Activated T-cell treated with anti-CD3 and anti-CD28 coated beads, Interleukin-2, amount 50 U/mL, for 4 hours (primary cell): ENCODE measurements around the gene EML3. TPM values are rescaled to one million over a fixed set of nuclear protein-coding genes. Genes with fewer than 3 reads are reported as not detected.

Experiments
- ATAC-seq, 2 donors: fragments of 200-7000 bp; cut with Tn5 transposase; one replicate each; pipeline ENCODE4 v1.10.0; 2021
- DNase-seq: peaks from one replicate; pipeline ENCODE4 v3.0.0-alpha.2; 2020
- H3K27me3 Mint-ChIP-seq: one replicate; pipeline ENCODE4 v1.8.0; 2021; ENCODE audit warnings: low read depth, mixed read lengths
- H3K36me3 Mint-ChIP-seq: one replicate; pipeline ENCODE4 v1.8.0; 2022; ENCODE audit warnings: mixed read lengths; ENCODE audit not compliant: insufficient read depth
- H3K4me1 Mint-ChIP-seq: one replicate; pipeline ENCODE4 v1.8.0; 2021; ENCODE audit warnings: low read depth, mixed read lengths
- H3K4me3 Mint-ChIP-seq: one replicate; pipeline ENCODE4 v1.8.0; 2021; ENCODE audit warnings: mild to moderate bottlenecking, moderate library complexity, mixed read lengths
- H3K9me3 Mint-ChIP-seq: one replicate; pipeline ENCODE4 v1.8.0; 2021; ENCODE audit warnings: mixed read lengths
- total RNA-seq, 3 donors: library from RNA; stranded (reverse); gene quantifications; one replicate each; pipeline ENCODE4 v1.2.1, GENCODE V29; 2021

Gene EML3
- total RNA-seq, 3 donors from 2014 or later, result 145 to 160 (median 155) TPM

DNA sequence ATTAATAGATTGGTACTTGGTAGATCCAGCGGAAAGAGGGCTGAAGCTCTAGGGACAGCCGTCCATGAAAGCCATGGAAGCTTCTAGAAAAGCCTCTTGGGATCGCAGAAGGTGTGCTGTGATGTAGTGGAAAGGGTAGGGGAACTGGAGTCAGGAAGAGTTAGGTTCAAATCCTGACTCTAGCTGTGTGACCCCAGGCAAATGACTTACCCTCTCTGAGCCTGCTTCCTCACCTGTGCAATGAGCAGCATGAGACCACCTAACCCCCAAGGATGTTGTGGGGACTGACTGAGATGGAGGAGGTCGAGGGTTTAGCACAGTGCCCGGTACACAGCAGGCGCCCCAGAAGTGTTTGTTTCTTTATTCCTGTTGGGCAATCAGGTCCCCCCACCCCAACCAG, 2.2 kb downstream of the EML3 start:
- Mint-ChIP-seq H3K4me1 (peaks cover 49% of the 10 kb centered on the region), H3K36me3 (peaks cover 16% of the 10 kb centered on the region)

DNA sequence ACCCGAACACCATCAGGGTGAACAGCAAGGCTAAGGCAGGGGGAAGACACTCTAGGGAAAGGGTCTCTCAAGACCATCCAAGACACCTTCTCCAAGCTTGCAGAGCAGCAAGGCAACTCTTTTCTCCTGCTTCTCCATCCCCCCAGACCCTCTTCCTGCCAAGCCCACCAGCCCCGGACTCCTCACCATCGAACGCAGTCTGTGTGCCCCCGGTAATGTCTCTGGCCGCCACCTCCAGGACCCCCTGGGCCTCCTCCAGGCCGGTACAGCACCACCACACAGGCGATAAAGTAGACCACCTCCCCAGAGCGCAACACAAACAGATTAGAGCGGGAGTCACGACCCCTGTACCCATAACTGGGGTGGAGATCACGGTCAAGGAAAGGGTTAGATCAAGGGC, 3.8 kb downstream of the EML3 start:
- peaks cover 19% of the 10 kb centered on the region for H3K36me3 Mint-ChIP-seq
- ATAC-seq, result no peak
- H3K4me3 Mint-ChIP-seq, result no peak overlapping the region
- no peak for DNase-seq
- H3K4me1 Mint-ChIP-seq, result peaks cover 39% of the 10 kb centered on the region
- no peaks in the 10 kb centered on the region for H3K9me3 Mint-ChIP-seq
- no peaks in the 10 kb centered on the region for H3K27me3 Mint-ChIP-seq

More for the DNA sequence above, 2.2 kb downstream of the EML3 start:
- no peak for DNase-seq
- Mint-ChIP-seq H3K27me3 (no peaks in the 10 kb centered on the region), H3K9me3 (no peaks in the 10 kb centered on the region), H3K4me3 (peak overlapping the region; percentile 96)
- no peak for ATAC-seq

DNA sequence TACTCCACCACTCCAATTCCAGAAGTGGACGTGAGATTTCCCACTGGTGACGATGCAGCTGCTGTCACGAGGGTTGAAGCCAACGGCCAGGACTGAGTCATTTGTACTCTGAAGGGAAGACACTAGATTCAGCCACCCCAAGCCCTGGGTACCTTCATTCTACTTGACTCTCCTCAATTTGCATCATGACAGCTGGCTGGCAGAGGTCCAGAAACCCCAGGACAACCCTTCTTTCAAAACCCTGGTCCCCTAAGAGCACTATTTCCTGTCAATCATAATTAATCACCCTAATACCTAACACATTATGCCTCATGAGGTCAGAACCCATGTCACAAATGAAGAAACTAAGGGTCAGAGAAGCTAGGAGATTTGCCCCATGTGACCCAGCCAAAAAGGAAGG, 4.9 kb downstream of the EML3 start:
- ATAC-seq (no peak), DNase-seq (no peak)
- no peak overlapping the region for H3K4me3 Mint-ChIP-seq
- H3K9me3 Mint-ChIP-seq, result no peaks in the 10 kb centered on the region
- peaks cover 45% of the 10 kb centered on the region for H3K4me1 Mint-ChIP-seq
- peaks cover 25% of the 10 kb centered on the region for H3K36me3 Mint-ChIP-seq
- no peaks in the 10 kb centered on the region for H3K27me3 Mint-ChIP-seq

DNA sequence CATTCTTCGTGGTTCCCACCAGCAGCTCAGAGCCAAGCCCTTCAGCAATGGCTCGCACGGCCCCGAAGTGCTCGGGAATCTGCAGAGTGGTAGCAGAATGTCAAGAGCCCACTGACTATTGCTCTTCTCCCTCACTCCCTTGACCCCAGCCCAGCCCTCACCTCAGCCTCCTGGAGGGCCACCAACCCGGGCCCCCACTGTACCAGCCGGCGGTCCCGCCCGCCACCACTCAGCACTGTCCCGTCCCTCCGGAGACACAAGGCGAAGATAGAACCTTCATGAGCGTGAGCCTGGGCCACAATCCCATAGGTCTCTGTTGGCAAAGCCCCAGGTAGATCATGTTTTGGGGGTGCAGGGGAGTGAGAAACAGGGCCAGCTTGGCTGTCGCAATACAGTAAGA, 6.7 kb downstream of the EML3 start:
- Mint-ChIP-seq H3K9me3 (no peaks in the 10 kb centered on the region), H3K27me3 (no peaks in the 10 kb centered on the region), H3K4me1 (peaks cover 39% of the 10 kb centered on the region), H3K36me3 (peaks cover 29% of the 10 kb centered on the region), H3K4me3 (no peak overlapping the region)
- no peak for DNase-seq
- no peak for ATAC-seq

DNA sequence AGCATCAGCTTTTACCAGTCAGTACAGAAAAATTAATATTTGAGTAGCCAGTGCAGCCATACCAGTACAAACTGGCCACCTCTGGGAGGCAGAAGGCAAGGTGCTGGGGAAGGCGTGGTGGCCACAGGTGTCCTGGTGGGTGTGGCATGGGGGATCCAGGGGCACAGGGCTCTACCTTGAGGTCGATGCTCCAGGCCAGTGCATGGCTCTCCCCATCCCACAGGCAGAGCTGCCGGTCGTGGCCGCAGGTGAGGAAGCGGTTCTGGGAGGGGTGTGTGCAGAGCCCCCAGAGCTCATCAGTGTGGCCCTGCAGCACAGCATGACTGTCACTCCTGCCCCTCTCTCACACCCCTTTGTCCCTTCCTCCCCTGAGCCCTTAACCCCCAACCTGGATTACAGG, 7.1 kb downstream of the EML3 start:
- Mint-ChIP-seq H3K9me3 (no peaks in the 10 kb centered on the region), H3K4me3 (no peak overlapping the region), H3K4me1 (peaks cover 36% of the 10 kb centered on the region), H3K36me3 (peaks cover 33% of the 10 kb centered on the region), H3K27me3 (no peaks in the 10 kb centered on the region)
- ATAC-seq (no peak), DNase-seq (no peak)

DNA sequence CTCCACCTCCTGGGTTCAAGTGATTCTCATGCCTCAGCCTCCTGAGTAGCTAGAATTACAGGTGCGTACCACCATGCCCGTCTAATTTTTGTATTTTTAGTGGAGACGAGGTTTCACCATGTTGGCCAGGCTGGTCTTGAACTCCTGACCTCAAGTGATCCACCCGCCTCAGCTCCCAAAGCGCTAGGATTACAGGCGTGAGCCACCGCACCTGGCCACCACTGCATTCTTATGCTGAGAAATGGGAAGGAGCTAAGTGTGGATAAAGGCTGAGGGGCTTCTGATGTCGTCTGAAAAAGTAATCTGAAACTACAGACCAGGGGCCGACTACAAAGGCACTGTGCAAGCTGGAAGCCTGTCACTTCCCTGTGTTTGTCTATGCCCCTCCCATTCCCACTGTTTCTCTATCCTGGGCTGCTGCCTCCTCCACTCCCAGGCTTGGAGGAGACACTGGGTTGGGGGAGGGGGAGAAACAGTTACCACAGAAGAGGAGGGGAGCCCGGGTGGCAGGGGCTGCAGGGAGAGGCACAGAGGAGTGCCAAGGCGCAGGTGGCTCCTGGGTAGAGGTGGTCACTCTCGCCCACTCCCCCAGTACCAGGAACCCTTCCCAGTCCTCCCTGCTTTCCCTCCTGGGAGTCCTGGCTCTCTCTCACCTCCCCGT, 8.0 kb downstream of the EML3 start:
- no peaks in the 10 kb centered on the region for H3K27me3 Mint-ChIP-seq
- peaks cover 41% of the 10 kb centered on the region for H3K36me3 Mint-ChIP-seq
- DNase-seq (no peak), ATAC-seq (no peak)
- no peaks in the 10 kb centered on the region for H3K9me3 Mint-ChIP-seq
- H3K4me1 Mint-ChIP-seq, result peaks cover 38% of the 10 kb centered on the region
- no peak overlapping the region for H3K4me3 Mint-ChIP-seq

DNA sequence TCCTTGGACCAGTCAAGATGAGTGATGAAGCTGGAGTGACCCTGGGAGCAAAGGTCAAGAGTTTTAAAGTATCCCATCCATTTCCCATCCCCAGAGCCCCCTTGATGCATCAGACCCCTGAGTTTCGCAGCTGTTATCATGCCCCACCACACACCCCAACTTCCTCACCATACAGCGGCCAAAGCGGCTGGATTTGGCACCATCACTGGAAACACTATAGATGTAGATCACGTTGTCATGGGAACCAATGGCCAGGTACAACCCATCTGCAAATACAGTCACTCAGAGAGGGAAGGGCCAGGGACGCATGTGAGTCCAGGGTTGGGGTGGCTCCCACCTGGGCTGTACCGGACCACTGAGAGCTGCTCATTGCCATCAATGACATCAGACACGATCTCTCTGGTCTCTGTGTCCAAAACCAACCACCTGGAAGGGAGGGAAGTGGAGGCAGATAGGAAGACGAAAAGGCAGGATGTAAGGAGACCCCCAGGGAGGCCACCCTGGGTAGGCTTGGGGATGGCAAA, 8.7 kb downstream of the EML3 start:
- Mint-ChIP-seq H3K4me3 (peak overlapping the region; percentile 73), H3K4me1 (peaks cover 43% of the 10 kb centered on the region), H3K36me3 (peaks cover 49% of the 10 kb centered on the region), H3K27me3 (no peaks in the 10 kb centered on the region), H3K9me3 (no peaks in the 10 kb centered on the region)
- DNase-seq (no peak), ATAC-seq (no peak)

DNA sequence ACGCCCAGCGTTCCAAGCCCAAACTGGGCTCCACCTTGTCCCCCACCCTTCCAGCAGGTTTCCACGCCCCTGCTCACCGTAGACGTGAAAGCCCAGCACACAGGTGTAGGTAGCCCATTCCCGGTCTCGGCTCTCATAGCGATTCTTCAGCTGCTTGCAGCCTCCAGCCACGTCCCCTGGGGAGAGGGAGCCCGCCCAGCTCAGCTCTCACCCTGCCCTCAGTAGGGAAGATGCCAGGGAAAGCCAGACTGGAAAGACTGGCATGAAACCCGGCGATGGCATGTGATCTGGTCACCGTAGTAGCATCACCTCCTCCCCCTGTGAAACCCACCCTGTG, 9.5 kb downstream of the EML3 start:
- ATAC-seq (no peak), DNase-seq (no peak)
- Mint-ChIP-seq H3K36me3 (peaks cover 54% of the 10 kb centered on the region), H3K4me3 (peak overlapping the region; percentile 73), H3K27me3 (no peaks in the 10 kb centered on the region), H3K4me1 (peaks cover 47% of the 10 kb centered on the region), H3K9me3 (no peaks in the 10 kb centered on the region)

DNA sequence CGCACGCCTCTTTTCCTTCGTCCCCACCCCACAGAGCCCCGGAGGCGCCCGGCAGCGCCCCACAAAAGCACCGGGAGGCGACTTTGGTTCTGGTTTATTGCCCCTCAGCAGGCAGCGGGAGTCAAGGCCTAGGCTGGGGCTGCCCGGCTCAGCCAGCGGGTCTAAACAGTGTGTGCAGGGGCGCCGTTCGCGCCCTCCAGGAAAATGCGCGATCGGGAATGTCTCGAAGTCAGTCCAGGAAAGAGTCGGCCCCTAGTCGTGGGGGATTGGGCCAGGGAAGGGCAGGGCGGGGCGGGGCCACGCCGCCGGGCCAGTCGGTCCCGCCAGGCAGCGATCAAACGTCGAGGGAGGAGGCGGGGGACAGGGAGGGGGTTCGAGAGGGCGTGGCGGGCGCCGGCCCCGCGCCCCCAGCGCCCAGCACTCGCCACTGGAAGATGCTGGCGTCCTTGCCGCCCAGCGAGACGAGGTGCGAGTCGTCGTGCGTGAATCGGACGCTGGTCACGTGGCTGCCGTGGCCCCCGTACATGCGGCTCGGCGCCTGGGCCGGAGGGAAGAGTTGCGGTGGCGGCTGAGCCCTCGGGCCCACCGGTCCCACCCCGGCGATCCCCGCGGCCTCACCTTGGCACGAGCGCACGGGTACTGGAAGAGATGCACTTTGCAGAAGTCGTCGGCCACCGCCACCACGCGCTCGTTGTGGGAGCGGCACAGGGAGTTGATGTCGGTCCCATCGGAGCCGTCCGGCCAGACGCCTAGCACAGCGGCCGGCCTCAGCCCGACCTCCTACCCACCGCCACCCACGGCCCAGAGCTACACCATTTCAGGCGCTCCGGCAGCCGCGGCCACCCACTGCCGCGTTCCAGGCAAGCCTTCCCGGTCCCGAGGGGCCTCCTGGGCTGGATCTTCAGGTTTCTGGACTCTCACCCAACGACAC, 10.2 kb downstream of the EML3 start:
- ATAC-seq (no peak), DNase-seq (no peak)
- H3K9me3 Mint-ChIP-seq, result no peaks in the 10 kb centered on the region
- no peaks in the 10 kb centered on the region for H3K27me3 Mint-ChIP-seq
- H3K36me3 Mint-ChIP-seq, result peaks cover 55% of the 10 kb centered on the region
- peak overlapping the region; percentile 93 for H3K4me3 Mint-ChIP-seq
- H3K4me1 Mint-ChIP-seq, result peaks cover 47% of the 10 kb centered on the region

DNA sequence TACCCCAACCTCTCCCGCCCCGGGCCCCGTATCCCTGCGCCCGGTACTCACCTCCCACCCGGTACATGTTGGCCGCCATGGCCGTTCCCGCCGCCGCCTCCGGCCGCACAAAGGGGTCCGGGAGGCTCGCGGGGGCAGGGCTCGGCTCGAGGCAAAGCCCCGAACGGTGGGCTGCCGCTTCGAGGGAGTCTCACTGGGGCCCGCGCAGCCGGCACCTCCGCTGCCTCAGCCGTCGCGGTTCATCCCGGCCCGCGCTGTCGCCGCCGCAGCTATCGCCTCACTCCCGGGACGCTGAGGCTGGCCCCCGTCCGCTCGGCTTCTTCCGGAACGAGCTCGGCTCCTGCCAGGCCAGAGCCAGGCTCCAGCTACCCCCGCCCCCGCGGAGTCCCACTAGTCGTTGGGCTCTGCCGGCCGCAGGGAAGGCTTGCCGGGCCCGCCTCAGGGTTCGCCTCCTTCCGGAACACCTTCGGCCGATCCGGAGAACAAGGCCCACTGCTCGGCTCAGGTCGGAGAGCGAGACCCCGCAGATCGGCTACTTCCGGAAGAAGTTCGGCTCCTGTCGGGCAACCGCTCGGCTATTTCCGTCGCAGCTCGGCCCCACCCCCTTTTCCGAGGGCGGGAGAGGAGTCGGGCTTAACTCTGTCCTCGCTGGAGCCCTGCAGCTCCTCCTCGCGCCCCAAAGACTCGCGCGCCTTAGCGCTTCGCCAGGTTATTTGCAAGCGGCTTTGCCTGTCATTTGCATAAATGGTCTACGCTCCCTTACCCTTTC, 11.0 kb downstream of the EML3 start, which contains the start of gene MTA2:
Gene MTA2, minus strand, starts transcription at position 494 of the 769 bp plus-strand sequence. Its CDS starts 415 bp downstream, at position 79.
- peaks cover 59% of the 10 kb centered on the region for H3K36me3 Mint-ChIP-seq
- DNase-seq, result peak; percentile 99
- H3K4me3 Mint-ChIP-seq, result peak within 1 kb of the TSS; percentile 93
- H3K27me3 Mint-ChIP-seq, result no peaks in the 10 kb centered on the region
- peaks cover 51% of the 10 kb centered on the region for H3K4me1 Mint-ChIP-seq
- H3K9me3 Mint-ChIP-seq, result no peaks in the 10 kb centered on the region
- peak; percentile 86 to 87 for ATAC-seq

DNA sequence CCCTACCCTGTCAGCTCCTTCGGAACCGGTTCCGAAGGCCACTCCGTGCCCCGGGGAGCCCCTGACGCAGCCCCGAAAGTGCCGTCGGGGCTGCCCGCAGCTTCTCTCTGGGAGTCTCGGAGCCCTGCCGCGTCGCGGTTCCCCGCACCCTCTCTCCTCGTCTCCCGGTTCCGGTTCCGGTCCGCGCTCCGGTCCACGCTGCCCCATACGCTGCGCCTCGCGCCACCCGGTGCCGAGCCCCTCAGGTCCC, 11.5 kb downstream of the EML3 start:
- peak overlapping the region; percentile 93 for H3K4me3 Mint-ChIP-seq
- no peaks in the 10 kb centered on the region for H3K27me3 Mint-ChIP-seq
- peak; percentile 40 for DNase-seq
- H3K36me3 Mint-ChIP-seq, result peaks cover 62% of the 10 kb centered on the region
- no peaks in the 10 kb centered on the region for H3K9me3 Mint-ChIP-seq
- H3K4me1 Mint-ChIP-seq, result peaks cover 49% of the 10 kb centered on the region
- peak; percentile 25 to 29 for ATAC-seq

DNA sequence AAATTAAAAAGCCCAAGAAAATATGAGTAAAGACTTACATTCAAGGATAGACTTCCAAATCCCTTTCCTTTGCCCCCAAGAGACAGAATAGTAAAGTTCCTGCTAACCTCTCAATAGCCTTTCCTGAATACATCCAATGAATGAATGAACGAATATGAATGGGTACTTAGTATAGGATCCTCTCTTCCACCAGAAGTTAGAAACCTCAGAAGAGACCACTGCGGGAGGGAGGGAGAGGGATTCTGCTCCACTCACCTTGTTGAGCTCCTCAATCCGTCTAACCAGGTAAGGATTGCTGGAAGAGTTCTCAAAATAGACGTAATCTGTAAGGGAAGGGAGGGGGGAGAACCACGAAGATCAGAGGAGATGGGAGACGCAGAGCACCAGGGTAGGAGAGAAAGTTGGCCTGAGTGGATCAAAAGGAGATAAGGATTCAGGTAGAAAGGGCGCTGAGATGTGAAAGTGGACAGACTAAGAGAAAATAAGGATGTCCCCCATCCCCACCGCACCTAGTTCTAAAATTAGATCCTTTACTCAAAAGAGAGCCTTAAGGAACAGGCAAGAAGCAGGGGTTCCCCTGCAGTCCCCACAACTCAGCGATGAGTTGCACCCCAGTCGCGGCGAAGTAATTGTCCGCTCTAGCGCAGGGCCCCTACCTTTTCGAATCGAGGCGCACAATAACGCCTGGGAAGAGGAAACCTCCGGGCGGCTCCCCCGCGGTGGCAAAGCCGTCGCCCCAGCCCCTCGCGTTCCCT, 12.0 kb downstream of the EML3 start:
- ATAC-seq (no peak), DNase-seq (no peak)
- peaks cover 49% of the 10 kb centered on the region for H3K4me1 Mint-ChIP-seq
- peaks cover 63% of the 10 kb centered on the region for H3K36me3 Mint-ChIP-seq
- peak overlapping the region; percentile 93 for H3K4me3 Mint-ChIP-seq
- H3K9me3 Mint-ChIP-seq, result no peaks in the 10 kb centered on the region
- no peaks in the 10 kb centered on the region for H3K27me3 Mint-ChIP-seq

DNA sequence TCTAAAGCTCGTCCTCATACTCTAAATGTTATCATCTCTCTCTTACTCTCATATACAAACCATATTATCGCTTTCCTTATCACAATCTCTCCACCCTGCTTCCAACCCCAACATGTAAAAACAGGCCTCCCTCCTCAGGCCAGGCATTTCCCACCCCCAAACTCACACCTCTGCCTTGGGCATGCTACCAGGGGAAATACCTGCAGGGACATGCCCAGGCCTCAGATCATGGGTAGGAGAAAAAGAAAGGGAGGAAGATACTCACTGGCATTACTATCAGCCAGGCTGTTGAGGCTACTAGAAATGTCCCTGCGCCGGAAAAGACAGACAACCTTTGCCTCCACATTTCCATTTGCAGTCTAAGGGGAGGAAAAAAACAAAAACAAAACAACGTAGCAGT, 12.7 kb downstream of the EML3 start:
- no peaks in the 10 kb centered on the region for H3K27me3 Mint-ChIP-seq
- ATAC-seq (no peak), DNase-seq (no peak)
- H3K9me3 Mint-ChIP-seq, result no peaks in the 10 kb centered on the region
- peaks cover 64% of the 10 kb centered on the region for H3K36me3 Mint-ChIP-seq
- peak overlapping the region; percentile 93 for H3K4me3 Mint-ChIP-seq
- H3K4me1 Mint-ChIP-seq, result peaks cover 47% of the 10 kb centered on the region
